ENCODE data around the gene FHOD1. TPM values are rescaled to one million over a fixed set of nuclear protein-coding genes. Genes with fewer than 3 reads are reported as not detected.

The FHOD1 gene
- polyA plus RNA-seq, 1 of the 3 experiments (the other 2 are of a cell fraction) = 70.9 TPM

- Histone ChIP-seq H3K9me2 (no peaks in the 10 kb centered on the region), H3K27ac (ENCODE audit: low read depth in 2 of 2, low read length in 1 of 2) (no peak overlapping the region), H3K4me1 (ENCODE audit: control insufficient read depth in 1 of 2, insufficient read depth in 2 of 2, low read depth in 1 of 2, low read length in 1 of 2) (peaks cover 0 to 8% of the 10 kb centered on the region in 2 experiments; a peak in 1 of 4 replicates), H3K79me2 (ENCODE audit: insufficient read depth) (no peaks in the 10 kb centered on the region), H2AFZ (ENCODE audit: low read depth) (no peak overlapping the region), H3K4me2 (no peak overlapping the region), H3F3A (replicated peaks; ENCODE audit: insufficient read depth) (peaks cover 7% of the 10 kb centered on the region), H3K9ac (no peak overlapping the region), H4K20me1 (ENCODE audit: insufficient read depth) (no peaks in the 10 kb centered on the region), H3K4me3 (ENCODE audit: low read depth in 2 of 2, low read length in 1 of 2) (no peak overlapping the region), H3K36me3 (replicated peaks in 1 of 2; ENCODE audit: control insufficient read depth in 1 of 2, insufficient read depth in 2 of 2, low read length in 1 of 2) (no peaks in the 10 kb centered on the region), H3K27me3 (ENCODE audit: insufficient read depth) (no peaks in the 10 kb centered on the region), H3K9me3 (no peaks in the 10 kb centered on the region)
- ChIA-PET POLR2A (no interaction called here), CTCF (interaction anchor here (1.5 to 4.2 kb wide), 3 partner anchors 9 to 31 kb away, joined by 7 to 23 read pairs (median 8); partner anchors contain the start of genes KCTD19 and LRRC36)
- 83% methylated on average over 6 of the region's 7 CpGs for WGBS (ENCODE audit: low lambda C conversion rate)
- TF ChIP-seq MXI1 (IDR thresholded peaks at IDR 0.05; ENCODE audit: low read depth, low read length) = no peak
- no peak for TF ChIP-seq EZH2phosphoT487 (IDR thresholded peaks at IDR 0.05; ENCODE audit: borderline replicate concordance, low read depth)
- no peak for TF ChIP-seq FOXJ3 (CRISPR knock-in tag; IDR thresholded peaks at IDR 0.05)
- no peak for TF ChIP-seq USF1 (IDR thresholded peaks at IDR 0.05; ENCODE audit: borderline replicate concordance, low read depth)
- TF ChIP-seq TCF12 (IDR thresholded peaks at IDR 0.05) = no peak
- no peak for TF ChIP-seq RFX5 (IDR thresholded peaks at IDR 0.05; ENCODE audit: low read length)
- no peak for TF ChIP-seq RAD21 (IDR thresholded peaks at IDR 0.05; ENCODE audit: low read length)
- TF ChIP-seq JUND (IDR thresholded peaks at IDR 0.05) = no peak
- DNase-seq = no peak
Measured at GRCh38 chr16:67294938-67295361, 47.7 kb upstream of the FHOD1 start.

GRCh38 chr16:67294171-67294757 is 47.0 kb upstream of the FHOD1 start:
- Histone ChIP-seq H3K27me3 (ENCODE audit: insufficient read depth) (no peaks in the 10 kb centered on the region), H3K9me3 (no peaks in the 10 kb centered on the region), H3K4me1 (ENCODE audit: control insufficient read depth in 1 of 2, insufficient read depth in 2 of 2, low read depth in 1 of 2, low read length in 1 of 2) (peaks cover 0 to 8% of the 10 kb centered on the region in 2 experiments; a peak in 1 of 4 replicates), H3K27ac (ENCODE audit: low read depth in 2 of 2, low read length in 1 of 2) (no peak overlapping the region), H3K36me3 (replicated peaks in 1 of 2; ENCODE audit: control insufficient read depth in 1 of 2, insufficient read depth in 2 of 2, low read length in 1 of 2) (no peaks in the 10 kb centered on the region), H3K9me2 (no peaks in the 10 kb centered on the region), H3F3A (replicated peaks; ENCODE audit: insufficient read depth) (peaks cover 11% of the 10 kb centered on the region), H4K20me1 (ENCODE audit: insufficient read depth) (no peaks in the 10 kb centered on the region), H2AFZ (ENCODE audit: low read depth) (no peak overlapping the region), H3K9ac (no peak overlapping the region), H3K4me3 (ENCODE audit: low read depth in 2 of 2, low read length in 1 of 2) (no peak overlapping the region), H3K4me2 (no peak overlapping the region), H3K79me2 (ENCODE audit: insufficient read depth) (no peaks in the 10 kb centered on the region)
- POLR2A ChIA-PET = no interaction called here
- 80% methylated on average over 3 of the region's 4 CpGs for WGBS (ENCODE audit: low lambda C conversion rate)
- CTCF ChIA-PET = interaction anchor here (1.5 to 4.2 kb wide), 3 partner anchors 9 to 31 kb away, joined by 7 to 23 read pairs (median 8); partner anchors contain the start of genes KCTD19 and LRRC36
- no peak for DNase-seq
- TF ChIP-seq PBX3 (IDR thresholded peaks at IDR 0.05) (no peak), POLR2AphosphoS5 (IDR thresholded peaks at IDR 0.05; ENCODE audit: low read depth, low read length) (no peak), CHD2 (IDR thresholded peaks at IDR 0.05; ENCODE audit: low read length, partially characterized antibody) (no peak), EP300 (IDR thresholded peaks at IDR 0.05; ENCODE audit: borderline replicate concordance in 1 of 2, low read depth in 1 of 2, low read length in 1 of 2) (no peak), ELF1 (IDR thresholded peaks at IDR 0.05) (no peak), GATA2 (CRISPR knock-in tag; IDR thresholded peaks at IDR 0.05) (no peak), MAX (IDR thresholded peaks at IDR 0.05; ENCODE audit: low read depth) (no peak), RCOR1 (IDR thresholded peaks at IDR 0.05; ENCODE audit: low read length) (no peak), SMC3 (IDR thresholded peaks at IDR 0.05; ENCODE audit: low read depth, low read length) (no peak), EZH2phosphoT487 (IDR thresholded peaks at IDR 0.05; ENCODE audit: borderline replicate concordance, low read depth) (no peak), MEF2A (IDR thresholded peaks at IDR 0.05; ENCODE audit: borderline replicate concordance, low read depth) (no peak), FOXJ3 (CRISPR knock-in tag; IDR thresholded peaks at IDR 0.05) (no peak), RXRA (IDR thresholded peaks at IDR 0.05; ENCODE audit: borderline replicate concordance, low read depth) (no peak), TCF12 (IDR thresholded peaks at IDR 0.05) (no peak), TEAD4 (IDR thresholded peaks at IDR 0.05; ENCODE audit: borderline replicate concordance, insufficient read depth) (no peak), RAD21 (IDR thresholded peaks at IDR 0.05; ENCODE audit: low read length) (no peak)
